Spleen (tissue), 11 donors: ENCODE measurements around the gene RNF187. TPM values are rescaled to one million over a fixed set of nuclear protein-coding genes. Genes with fewer than 3 reads are reported as not detected.
"Not testable (repeated sequence)": the region's sequence is repeated elsewhere in the genome, so short reads cannot be mapped to it uniquely, and the experiment has no call there.

Experiments
- DNase-seq: peaks from one replicate; pipeline ENCODE4 v3.0.0-alpha.2; 2020
- H3K27ac ChIP-seq, 8 donors: fragments of 200-600 bp; sonication (generic) in 7 of 8; 1 replicate in 4 of 8; 2 replicates in 4 of 8; pipeline versions ENCODE4 v1.5.0 to v1.8.0; 2016 to 2021; ENCODE audit warnings: inconsistent platforms in 4 of 8, mild to moderate bottlenecking in 4 of 8, moderate library complexity in 1 of 8
- H3K27me3 ChIP-seq, 7 donors: fragments of 200-600 bp; sonication (generic) in 6 of 7; replicated peaks in 1 of 7; 1 replicate in 4 of 7; 2 replicates in 3 of 7; pipeline versions ENCODE4 v1.5.0 to v1.8.0; 2016 to 2021; ENCODE audit warnings: inconsistent platforms in 3 of 7, mild to moderate bottlenecking in 1 of 7
- H3K36me3 ChIP-seq, 6 donors: fragments of 200-600 bp; sonication (generic) in 5 of 6; 1 replicate in 4 of 6; 2 replicates in 2 of 6; pipeline versions ENCODE4 v1.5.0 to v1.8.0; 2016 to 2021; ENCODE audit warnings: inconsistent platforms in 2 of 6
- H3K4me1 ChIP-seq, 6 donors: fragments of 200-600 bp; sonication (generic) in 5 of 6; 1 replicate in 3 of 6; 2 replicates in 3 of 6; pipeline versions ENCODE4 v1.5.0 to v1.8.0; 2016 to 2021; ENCODE audit warnings: inconsistent platforms in 3 of 6
- H3K4me3 ChIP-seq, 8 donors: fragments of 200-600 bp; sonication (generic) in 7 of 8; 1 replicate in 4 of 8; 2 replicates in 4 of 8; pipeline versions ENCODE4 v1.5.0 to v1.8.0; 2016 to 2021; ENCODE audit warnings: inconsistent platforms in 4 of 8, mild to moderate bottlenecking in 4 of 8, moderate library complexity in 2 of 8
- H3K9me3 ChIP-seq, 8 donors: fragments of 200-600 bp; sonication (generic) in 7 of 8; 1 replicate in 4 of 8; 2 replicates in 4 of 8; pipeline versions ENCODE4 v1.5.0 to v1.8.0; 2016 to 2021; ENCODE audit warnings: inconsistent platforms in 4 of 8
- POLR2A ChIP-seq, 3 donors: fragments of 450-650 bp; IDR thresholded peaks; one replicate each; pipeline ENCODE4 v1.5.1; 2017; ENCODE audit warnings: antibody characterized with exemption in 3 of 3, mild to moderate bottlenecking in 1 of 3
- POLR2AphosphoS5 ChIP-seq, 3 donors: sonication (generic); formaldehyde crosslinking; IDR thresholded peaks; one replicate each; pipeline ENCODE4 v1.5.1; 2017; ENCODE audit warnings: antibody characterized with exemption in 3 of 3
- WGBS, 5 donors: extraction: QIAGEN DNeasy Blood & Tissue Kit in 3 of 5; methylation state at CpG; one replicate each; pipeline versions ENCODE4 v1.1.5 to v1.1.7; 2013 to 2018; 5-methylcytosine and 5-hydroxymethylcytosine counted together
- intact Hi-C: fragments of 100-400 bp; cut with DNase I; formaldehyde crosslinking; loops from one replicate; pipeline ENCODE4 v1.15.0; 2023; ENCODE audit warnings: low total_unique reads
- polyA plus RNA-seq, 3 donors: library from polyadenylated mRNA; stranded (reverse); fragments of 200-250 nt; gene quantifications; one replicate each; pipeline ENCODE4 v1.2.1, GENCODE V29; 2013
- total RNA-seq, 7 donors: library from RNA; depleted of rRNA in 3 of 7; stranded (reverse); fragments of >200 nt in 3 of 7; fragmentation: NEBNext Ultra II Directional in 4 of 7; extraction: Animal tissue kit (Norgen Biotek cat#: 25700) in 4 of 7; gene quantifications; one replicate each; pipeline versions ENCODE4 v1.1.0 to v1.2.1, GENCODE V29; 2016 to 2021
- TF ChIP-seq, protein P1 (sequence below), 11 experiments: fragments of 200-600 bp in 7 of 11; fragments of 450-650 bp in 4 of 11; sonication (generic) in 4 of 11; IDR thresholded peaks in 8 of 11; conservative IDR thresholded peaks in 3 of 11; 1 replicate in 7 of 11; 2 replicates in 4 of 11; pipeline versions ENCODE4 v1.4.0 to v1.8.0; 2016 to 2021; ENCODE audit warnings: antibody characterized with exemption in 11 of 11, inconsistent platforms in 4 of 11, mild to moderate bottlenecking in 1 of 11
- donor health status: healthy with polysubstance abuse.
- donor health status: DM: no; HTN: no; CAD: no; lungs with moderate emphysema.
- donor health status: DM: no; HTN: no; CAD: no.
- donor health status: Bipolar disorder and iron deficiency.
- donor health status: healthy.
- donor health status: DM: no; HTN: no; CAD: no.
- donor health status: DM: yes; HTN: yes; CAD: no.

Gene RNF187
- total and polyA plus RNA-seq, 10 donors: 21.4 to 118 (median 60.4) TPM

DNA sequence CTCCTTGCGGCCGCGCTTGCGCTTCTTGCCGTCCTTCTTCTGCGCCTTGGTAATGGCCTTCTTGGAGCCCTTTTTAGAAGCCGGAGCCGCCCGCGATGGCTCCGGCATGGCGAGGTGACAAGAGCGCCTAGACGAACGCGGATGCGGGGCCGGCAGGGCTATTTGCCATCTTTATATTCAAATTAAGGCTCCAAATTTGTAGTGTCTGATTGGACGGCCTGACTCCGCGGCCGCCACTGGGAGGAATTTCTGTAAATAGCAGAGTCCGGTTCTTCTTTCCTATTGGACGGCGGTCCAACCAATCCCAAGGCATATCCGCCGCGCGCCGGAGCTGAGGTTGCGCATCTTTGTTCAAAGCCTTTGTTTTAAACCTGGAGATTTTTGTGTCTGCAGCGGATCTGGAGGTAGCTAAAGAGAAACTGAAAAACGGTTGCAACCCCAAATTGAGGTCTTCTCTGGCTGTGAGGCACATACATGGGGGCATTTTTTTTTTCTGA is 22.6 kb upstream of the RNF187 start:
- intact Hi-C loops: no loop called here
- Histone ChIP-seq H3K27me3 (peaks cover 0 to 97% (median 34%) of the 10 kb centered on the region in 7 donors), H3K36me3 (no peaks in the 10 kb centered on the region), H3K4me3 (peak overlapping the region; percentile 16 to 69 (median 40)), H3K4me1 (peaks cover 6 to 39% (median 27%) of the 10 kb centered on the region in 6 donors), H3K9me3 (no peaks in the 10 kb centered on the region), H3K27ac (peak overlapping the region in 4 of 8 donors; percentile 50 to 67 (median 64))
- TF ChIP-seq POLR2A (IDR thresholded peaks at IDR 0.05) (peak in 1 of 3 donors; percentile 42), POLR2AphosphoS5 (IDR thresholded peaks at IDR 0.05) (peak; percentile 50 to 85 (median 75))
- TF ChIP-seq, protein P1, sequence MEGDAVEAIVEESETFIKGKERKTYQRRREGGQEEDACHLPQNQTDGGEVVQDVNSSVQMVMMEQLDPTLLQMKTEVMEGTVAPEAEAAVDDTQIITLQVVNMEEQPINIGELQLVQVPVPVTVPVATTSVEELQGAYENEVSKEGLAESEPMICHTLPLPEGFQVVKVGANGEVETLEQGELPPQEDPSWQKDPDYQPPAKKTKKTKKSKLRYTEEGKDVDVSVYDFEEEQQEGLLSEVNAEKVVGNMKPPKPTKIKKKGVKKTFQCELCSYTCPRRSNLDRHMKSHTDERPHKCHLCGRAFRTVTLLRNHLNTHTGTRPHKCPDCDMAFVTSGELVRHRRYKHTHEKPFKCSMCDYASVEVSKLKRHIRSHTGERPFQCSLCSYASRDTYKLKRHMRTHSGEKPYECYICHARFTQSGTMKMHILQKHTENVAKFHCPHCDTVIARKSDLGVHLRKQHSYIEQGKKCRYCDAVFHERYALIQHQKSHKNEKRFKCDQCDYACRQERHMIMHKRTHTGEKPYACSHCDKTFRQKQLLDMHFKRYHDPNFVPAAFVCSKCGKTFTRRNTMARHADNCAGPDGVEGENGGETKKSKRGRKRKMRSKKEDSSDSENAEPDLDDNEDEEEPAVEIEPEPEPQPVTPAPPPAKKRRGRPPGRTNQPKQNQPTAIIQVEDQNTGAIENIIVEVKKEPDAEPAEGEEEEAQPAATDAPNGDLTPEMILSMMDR (IDR thresholded peaks at IDR 0.05 in 8 of 11, conservative IDR thresholded peaks at IDR 0.05 in 3 of 11): peak in 1 of 11 experiments; percentile 10
- 1 to 4% (median 2%) methylated on average over 23 to 33 of the region's 33 CpGs for WGBS, 5 donors
- peak; percentile 90 for DNase-seq

- TF ChIP-seq, protein P1 (IDR thresholded peaks at IDR 0.05 in 8 of 11, conservative IDR thresholded peaks at IDR 0.05 in 3 of 11): no peak
- TF ChIP-seq POLR2A (IDR thresholded peaks at IDR 0.05) (no peak), POLR2AphosphoS5 (IDR thresholded peaks at IDR 0.05) (no peak)
- peak overlapping the region; percentile 16 to 69 (median 40) for H3K4me3 ChIP-seq
- intact Hi-C loops: no loop called here
- no peak for DNase-seq
- H3K36me3 ChIP-seq: no peaks in the 10 kb centered on the region
- H3K27me3 ChIP-seq: peaks cover 4 to 97% (median 40%) of the 10 kb centered on the region in 7 donors
- peaks cover 6 to 34% (median 24%) of the 10 kb centered on the region in 6 donors for H3K4me1 ChIP-seq
- H3K9me3 ChIP-seq: no peaks in the 10 kb centered on the region
- 21 to 27% (median 23%) methylated on average over 13 of the region's 13 CpGs for WGBS, 5 donors
- H3K27ac ChIP-seq: peak overlapping the region in 4 of 8 donors; percentile 50 to 67 (median 64)
Observed at GRCh38 chr1:228465141-228465540, 22.0 kb upstream of the RNF187 start.

GRCh38 chr1:228465571-228466146 is 21.5 kb upstream of the RNF187 start:
- H3K27me3 ChIP-seq: peaks cover 4 to 99% (median 43%) of the 10 kb centered on the region in 7 donors
- peak overlapping the region in 4 of 8 donors; percentile 20 to 64 (median 46) for H3K27ac ChIP-seq
- H3K36me3 ChIP-seq: no peaks in the 10 kb centered on the region

DNA sequence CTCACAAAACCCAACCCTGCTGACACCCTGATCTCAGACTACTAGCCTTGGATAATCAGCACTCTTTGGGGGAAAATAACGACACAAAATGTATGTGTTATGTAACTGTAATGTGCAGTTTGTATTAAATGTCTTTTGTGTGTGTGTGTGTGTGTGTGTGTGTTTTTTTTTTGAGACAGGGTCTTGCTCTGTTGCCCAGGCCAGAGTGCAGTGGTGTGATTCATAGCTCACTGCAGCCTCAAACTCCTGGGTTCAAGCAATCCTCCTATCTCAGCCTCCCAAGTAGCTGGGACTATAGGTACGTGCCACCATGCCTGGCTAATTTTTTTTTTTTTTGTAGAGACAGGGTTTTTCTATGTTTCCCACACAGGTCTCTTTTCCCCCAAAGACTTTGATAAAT is 19.0 kb upstream of the RNF187 start:
- H3K36me3 ChIP-seq, intact Hi-C loops, H3K9me3 ChIP-seq, DNase-seq, H3K27ac ChIP-seq, H3K4me3 ChIP-seq: not testable (repeated sequence)
- Histone ChIP-seq H3K27me3 (peaks cover 4 to 90% (median 54%) of the 10 kb centered on the region in 7 donors), H3K4me1 (peaks cover 6 to 43% (median 24%) of the 10 kb centered on the region in 6 donors)
- 65 to 89% (median 77%) methylated on average over 2 of the region's 2 CpGs for WGBS, 5 donors

More at GRCh38 chr1:228465571-228466146, 21.5 kb upstream of the RNF187 start:
- Histone ChIP-seq H3K4me1 (peaks cover 6 to 34% (median 24%) of the 10 kb centered on the region in 6 donors), H3K4me3 (peak overlapping the region in 1 of 8 donors; percentile 69), H3K9me3 (no peaks in the 10 kb centered on the region)
- no peak for DNase-seq
- TF ChIP-seq POLR2AphosphoS5 (IDR thresholded peaks at IDR 0.05): no peak
- TF ChIP-seq POLR2A (IDR thresholded peaks at IDR 0.05): no peak
- TF ChIP-seq, protein P1 (IDR thresholded peaks at IDR 0.05 in 8 of 11, conservative IDR thresholded peaks at IDR 0.05 in 3 of 11): no peak
- intact Hi-C loops: no loop called here
- WGBS, 5 donors: 56 to 67% (median 59%) methylated on average over 8 of the region's 8 CpGs
